PC-9 (cell line): Measurements from ENCODE around the gene PDE8A.

Experiments
- EZH2 ChIP-seq: fragments of 200-600 bp; sonication (generic); IDR thresholded peaks from 2 replicates; pipeline ENCODE4 v1.8.0; 2017; ENCODE audit warnings: antibody characterized with exemption, low read depth
- TF ChIP-seq, protein P1 (sequence below): fragments of 200-600 bp; sonication (generic); conservative IDR thresholded peaks from 2 replicates; pipeline ENCODE4 v1.6.1; 2017; ENCODE audit warnings: mixed run types, antibody characterized with exemption, mild to moderate bottlenecking, moderate library complexity

DNA sequence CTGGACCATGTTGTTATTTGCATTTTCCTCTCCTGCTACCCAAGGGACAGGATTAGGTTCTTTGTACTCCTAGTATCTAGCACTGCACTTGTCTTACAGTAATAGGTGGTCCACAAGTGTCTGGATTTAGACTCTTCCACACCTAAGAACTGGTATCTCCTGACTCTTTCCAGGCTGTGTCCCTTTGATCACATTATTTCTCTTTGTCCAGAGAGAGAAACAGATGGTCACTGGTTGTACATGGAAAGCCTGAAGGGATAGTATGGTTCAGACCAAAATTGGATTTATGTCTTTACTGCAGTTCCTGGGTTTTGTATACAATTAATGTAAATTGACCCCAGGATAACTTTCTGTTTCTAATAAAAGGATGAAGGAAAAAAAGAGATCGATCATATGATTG, 64.0 kb downstream of the PDE8A start:
- TF ChIP-seq EZH2, result no peak
- TF ChIP-seq, protein P1, sequence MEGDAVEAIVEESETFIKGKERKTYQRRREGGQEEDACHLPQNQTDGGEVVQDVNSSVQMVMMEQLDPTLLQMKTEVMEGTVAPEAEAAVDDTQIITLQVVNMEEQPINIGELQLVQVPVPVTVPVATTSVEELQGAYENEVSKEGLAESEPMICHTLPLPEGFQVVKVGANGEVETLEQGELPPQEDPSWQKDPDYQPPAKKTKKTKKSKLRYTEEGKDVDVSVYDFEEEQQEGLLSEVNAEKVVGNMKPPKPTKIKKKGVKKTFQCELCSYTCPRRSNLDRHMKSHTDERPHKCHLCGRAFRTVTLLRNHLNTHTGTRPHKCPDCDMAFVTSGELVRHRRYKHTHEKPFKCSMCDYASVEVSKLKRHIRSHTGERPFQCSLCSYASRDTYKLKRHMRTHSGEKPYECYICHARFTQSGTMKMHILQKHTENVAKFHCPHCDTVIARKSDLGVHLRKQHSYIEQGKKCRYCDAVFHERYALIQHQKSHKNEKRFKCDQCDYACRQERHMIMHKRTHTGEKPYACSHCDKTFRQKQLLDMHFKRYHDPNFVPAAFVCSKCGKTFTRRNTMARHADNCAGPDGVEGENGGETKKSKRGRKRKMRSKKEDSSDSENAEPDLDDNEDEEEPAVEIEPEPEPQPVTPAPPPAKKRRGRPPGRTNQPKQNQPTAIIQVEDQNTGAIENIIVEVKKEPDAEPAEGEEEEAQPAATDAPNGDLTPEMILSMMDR, result no peak
